ENCODE results near the gene FBXL7. TPM values are rescaled to one million over a fixed set of nuclear protein-coding genes. Genes with fewer than 3 reads are reported as not detected.

The FBXL7 gene
- total and polyA plus RNA-seq, 10 donors, result 1.1 to 12.9 (median 8.3) TPM

GRCh38 chr5:15501091-15501791 is 1.3 kb downstream of the FBXL7 start:
- no peak for DNase-seq
- Histone ChIP-seq H3K4me1 (peaks cover 0 to 22% (median 5%) of the 10 kb centered on the region in 6 donors), H3K4me3 (peak overlapping the region; percentile 38 to 76 (median 50)), H3K36me3 (no peaks in the 10 kb centered on the region), H3K27me3 (replicated peaks in 1 of 7) (peaks cover 0 to 45% (median 6%) of the 10 kb centered on the region in 7 donors), H3K9me3 (peaks cover 0 to 3% (median 0%) of the 10 kb centered on the region in 8 donors), H3K27ac (peak overlapping the region in 7 of 8 donors; percentile 52 to 82 (median 73))
- intact Hi-C loops (cut with DNase I; ENCODE audit: low total_unique reads), result no loop called here
- 3 to 8% (median 4%) methylated on average over 15 of the region's 15 CpGs for WGBS, 5 donors
- TF ChIP-seq CTCF (IDR thresholded peaks at IDR 0.05 in 8 of 11, conservative IDR thresholded peaks at IDR 0.05 in 3 of 11) (peak in 3 of 11 experiments; percentile 10 to 16 (median 15)), POLR2A (IDR thresholded peaks at IDR 0.05) (no peak), POLR2AphosphoS5 (IDR thresholded peaks at IDR 0.05) (no peak)

- peaks cover 0 to 22% (median 5%) of the 10 kb centered on the region in 6 donors for H3K4me1 ChIP-seq
- H3K9me3 ChIP-seq, result peaks cover 0 to 3% (median 0%) of the 10 kb centered on the region in 8 donors
- peak overlapping the region in 4 of 8 donors; percentile 8 to 78 (median 72) for H3K27ac ChIP-seq
- TF ChIP-seq POLR2AphosphoS5 (IDR thresholded peaks at IDR 0.05) (no peak), POLR2A (IDR thresholded peaks at IDR 0.05) (no peak), CTCF (IDR thresholded peaks at IDR 0.05 in 8 of 11, conservative IDR thresholded peaks at IDR 0.05 in 3 of 11) (no peak)
- peaks cover 0 to 45% (median 6%) of the 10 kb centered on the region in 7 donors for H3K27me3 ChIP-seq (replicated peaks in 1 of 7)
- no peak for DNase-seq
- no peaks in the 10 kb centered on the region for H3K36me3 ChIP-seq
- intact Hi-C loops (cut with DNase I; ENCODE audit: low total_unique reads), result no loop called here
- H3K4me3 ChIP-seq, result peak overlapping the region in 5 of 8 donors; percentile 45 to 76 (median 56)
- WGBS, 5 donors, result 21 to 37% (median 30%) methylated on average over 5 of the region's 5 CpGs
Observed at GRCh38 chr5:15502208-15502607, 2.2 kb downstream of the FBXL7 start.

- no peak for DNase-seq
- Histone ChIP-seq H3K36me3 (no peaks in the 10 kb centered on the region), H3K9me3 (peaks cover 0 to 3% (median 0%) of the 10 kb centered on the region in 8 donors), H3K4me3 (no peak overlapping the region), H3K4me1 (peaks cover 0 to 16% (median 1%) of the 10 kb centered on the region in 6 donors), H3K27me3 (replicated peaks in 1 of 7) (peaks cover 0 to 16% (median 0%) of the 10 kb centered on the region in 7 donors), H3K27ac (no peak overlapping the region)
- intact Hi-C loops (cut with DNase I; ENCODE audit: low total_unique reads), result no loop called here
- WGBS, 5 donors, result 78 to 87% (median 81%) methylated on average over 5 of the region's 5 CpGs
- no peak for TF ChIP-seq POLR2AphosphoS5 (IDR thresholded peaks at IDR 0.05)
- no peak for TF ChIP-seq POLR2A (IDR thresholded peaks at IDR 0.05)
- no peak for TF ChIP-seq CTCF (IDR thresholded peaks at IDR 0.05 in 8 of 11, conservative IDR thresholded peaks at IDR 0.05 in 3 of 11)
Observed at GRCh38 chr5:15506146-15506545, 6.2 kb downstream of the FBXL7 start.

GRCh38 chr5:15506897-15507296 is 6.9 kb downstream of the FBXL7 start:
- DNase-seq, result no peak
- intact Hi-C loops (cut with DNase I; ENCODE audit: low total_unique reads), result no loop called here
- Histone ChIP-seq H3K9me3 (peaks cover 0 to 3% (median 0%) of the 10 kb centered on the region in 8 donors), H3K36me3 (no peaks in the 10 kb centered on the region), H3K27me3 (replicated peaks in 1 of 7) (peaks cover 0 to 9% (median 0%) of the 10 kb centered on the region in 7 donors), H3K27ac (no peak overlapping the region), H3K4me1 (peaks cover 0 to 11% (median 1%) of the 10 kb centered on the region in 6 donors), H3K4me3 (no peak overlapping the region)
- no peak for TF ChIP-seq POLR2A (IDR thresholded peaks at IDR 0.05)
- TF ChIP-seq CTCF (IDR thresholded peaks at IDR 0.05 in 8 of 11, conservative IDR thresholded peaks at IDR 0.05 in 3 of 11), result no peak
- no peak for TF ChIP-seq POLR2AphosphoS5 (IDR thresholded peaks at IDR 0.05)
- WGBS, 5 donors, result 89 to 97% (median 94%) methylated on average over 3 of the region's 3 CpGs

Measured in spleen (tissue), 11 donors.